ENCODE results near the gene ACAP1. TPM values are rescaled to one million over a fixed set of nuclear protein-coding genes. Genes with fewer than 3 reads are reported as not detected.

ACAP1 gene
- total RNA-seq, 2 donors from 2014 or later = 5.1 to 6.7 TPM

DNA sequence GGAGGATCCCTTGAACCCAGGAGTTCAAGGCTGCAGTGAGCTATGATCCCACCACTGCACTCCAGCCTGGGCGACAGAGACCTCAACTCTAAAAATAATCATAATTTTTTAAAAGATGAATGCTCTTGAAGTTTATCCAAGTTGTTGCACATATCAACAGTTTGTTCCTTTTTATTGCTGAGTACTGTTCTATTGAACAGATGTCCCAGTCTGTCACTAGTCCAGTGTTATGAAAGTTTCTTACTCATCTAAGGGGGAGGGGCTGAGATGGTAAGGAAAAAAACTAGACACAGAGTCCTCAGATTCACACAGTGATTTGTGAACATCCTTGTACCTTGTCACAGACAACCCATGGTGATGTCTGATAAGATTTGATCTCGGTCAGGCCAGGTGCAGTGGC lies 3.9 kb downstream of the ACAP1 start:
- no peak for DNase-seq (ENCODE audit: low spot score)
- no peaks in the 10 kb centered on the region for H3K4me1 ChIP-seq
- no peaks in the 10 kb centered on the region for H3K9me3 ChIP-seq
- H3K27me3 ChIP-seq = no peaks in the 10 kb centered on the region
- H3K36me3 ChIP-seq = no peaks in the 10 kb centered on the region
- H3K27ac ChIP-seq = no peak overlapping the region
- TF ChIP-seq CTCF (IDR thresholded peaks at IDR 0.05) = no peak
- H3K4me3 ChIP-seq = no peak overlapping the region

- no peaks in the 10 kb centered on the region for H3K36me3 ChIP-seq
- TF ChIP-seq CTCF (IDR thresholded peaks at IDR 0.05) = no peak
- no peak for DNase-seq (ENCODE audit: low spot score)
- H3K4me3 ChIP-seq = no peak overlapping the region
- no peak overlapping the region for H3K27ac ChIP-seq
- no peaks in the 10 kb centered on the region for H3K4me1 ChIP-seq
- no peaks in the 10 kb centered on the region for H3K9me3 ChIP-seq
- no peaks in the 10 kb centered on the region for H3K27me3 ChIP-seq
Observed at GRCh38 chr17:7341842-7342241, 5.5 kb downstream of the ACAP1 start.

- no peaks in the 10 kb centered on the region for H3K36me3 ChIP-seq
- H3K4me1 ChIP-seq = peaks cover 0 to 3% of the 10 kb centered on the region in 2 donors
- no peak overlapping the region for H3K4me3 ChIP-seq
- TF ChIP-seq CTCF (IDR thresholded peaks at IDR 0.05) = no peak
- DNase-seq (ENCODE audit: low spot score) = no peak
- H3K27ac ChIP-seq = no peak overlapping the region
- H3K27me3 ChIP-seq = no peaks in the 10 kb centered on the region
- H3K9me3 ChIP-seq = no peaks in the 10 kb centered on the region
Observed at GRCh38 chr17:7343250-7343649, 6.9 kb downstream of the ACAP1 start.

GRCh38 chr17:7346761-7347614 lies 10.7 kb downstream of the ACAP1 start:
- Histone ChIP-seq H3K4me3 (no peak overlapping the region), H3K4me1 (peaks cover 0 to 32% of the 10 kb centered on the region in 2 donors), H3K27ac (no peak overlapping the region), H3K9me3 (no peaks in the 10 kb centered on the region), H3K36me3 (no peaks in the 10 kb centered on the region), H3K27me3 (no peaks in the 10 kb centered on the region)
- no peak for TF ChIP-seq CTCF (IDR thresholded peaks at IDR 0.05)
- no peak for DNase-seq (ENCODE audit: low spot score)

GRCh38 chr17:7347630-7348477 lies 11.5 kb downstream of the ACAP1 start:
- no peaks in the 10 kb centered on the region for H3K9me3 ChIP-seq
- TF ChIP-seq CTCF (IDR thresholded peaks at IDR 0.05) = no peak
- no peak overlapping the region for H3K27ac ChIP-seq
- H3K36me3 ChIP-seq = no peaks in the 10 kb centered on the region
- H3K4me1 ChIP-seq = peaks cover 0 to 39% of the 10 kb centered on the region in 2 donors
- no peak overlapping the region for H3K4me3 ChIP-seq
- no peak for DNase-seq (ENCODE audit: low spot score)
- H3K27me3 ChIP-seq = no peaks in the 10 kb centered on the region

Data from right atrium auricular region (tissue), 2 donors.